Endothelial cell of umbilical vein (primary cell): ENCODE data around the gene TRIM41.
A peak's percentile ranks its signal among the peaks of the same experiment; 100 is the strongest.

Experiments
- EZH2 ChIP-seq: IDR thresholded peaks from 2 replicates; pipeline ENCODE4 v1.6.1; 2012; ENCODE audit warnings: borderline replicate concordance, low read depth, mild to moderate bottlenecking, moderate library complexity, low read length, inconsistent platforms; ENCODE audit not compliant: severe bottlenecking
- JUN ChIP-seq: IDR thresholded peaks from 2 replicates; pipeline ENCODE4 v1.6.1; 2011; ENCODE audit warnings: borderline replicate concordance, low read depth; ENCODE audit not compliant: insufficient read length, insufficient read depth
- MYC ChIP-seq: IDR thresholded peaks from one replicate; pipeline ENCODE4 v1.6.1; 2011; ENCODE audit warnings: mild to moderate bottlenecking, low read depth, low read length
- POLR2A ChIP-seq: IDR thresholded peaks from 2 replicates; pipeline ENCODE4 v1.6.1; 2012; ENCODE audit warnings: low read depth, mild to moderate bottlenecking, control low read depth, low read length
- POLR2AphosphoS5 ChIP-seq: IDR thresholded peaks from 2 replicates; pipeline ENCODE4 v1.6.1; 2012; ENCODE audit warnings: low read depth, mild to moderate bottlenecking, control low read depth, low read length, moderate library complexity; ENCODE audit not compliant: insufficient read depth
- TF ChIP-seq, protein P1 (sequence below), 2 donors: IDR thresholded peaks; 1 replicate in 1 of 2; 2 replicates in 1 of 2; pipeline ENCODE4 v1.5.1; 2011; ENCODE audit warnings: low read length in 2 of 2, mild to moderate bottlenecking in 2 of 2, moderate library complexity in 2 of 2, control low read depth in 1 of 2, inconsistent platforms in 1 of 2, low read depth in 1 of 2; ENCODE audit not compliant: insufficient read depth in 1 of 2; ENCODE audit errors: extremely low read depth in 1 of 2
- TF ChIP-seq, protein P2 (sequence below): IDR thresholded peaks from 2 replicates; pipeline ENCODE4 v1.6.1; 2011; ENCODE audit not compliant: insufficient read depth, insufficient read length

GRCh38 chr5:181188700-181189362 is 34.2 kb upstream of the TRIM41 start:
- TF ChIP-seq, protein P1, sequence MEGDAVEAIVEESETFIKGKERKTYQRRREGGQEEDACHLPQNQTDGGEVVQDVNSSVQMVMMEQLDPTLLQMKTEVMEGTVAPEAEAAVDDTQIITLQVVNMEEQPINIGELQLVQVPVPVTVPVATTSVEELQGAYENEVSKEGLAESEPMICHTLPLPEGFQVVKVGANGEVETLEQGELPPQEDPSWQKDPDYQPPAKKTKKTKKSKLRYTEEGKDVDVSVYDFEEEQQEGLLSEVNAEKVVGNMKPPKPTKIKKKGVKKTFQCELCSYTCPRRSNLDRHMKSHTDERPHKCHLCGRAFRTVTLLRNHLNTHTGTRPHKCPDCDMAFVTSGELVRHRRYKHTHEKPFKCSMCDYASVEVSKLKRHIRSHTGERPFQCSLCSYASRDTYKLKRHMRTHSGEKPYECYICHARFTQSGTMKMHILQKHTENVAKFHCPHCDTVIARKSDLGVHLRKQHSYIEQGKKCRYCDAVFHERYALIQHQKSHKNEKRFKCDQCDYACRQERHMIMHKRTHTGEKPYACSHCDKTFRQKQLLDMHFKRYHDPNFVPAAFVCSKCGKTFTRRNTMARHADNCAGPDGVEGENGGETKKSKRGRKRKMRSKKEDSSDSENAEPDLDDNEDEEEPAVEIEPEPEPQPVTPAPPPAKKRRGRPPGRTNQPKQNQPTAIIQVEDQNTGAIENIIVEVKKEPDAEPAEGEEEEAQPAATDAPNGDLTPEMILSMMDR (IDR thresholded peaks at IDR 0.05; ENCODE audit: extremely low read depth in 1 of 2, insufficient read depth in 1 of 2, low read depth in 1 of 2, low read length in 2 of 2), result no peak
- TF ChIP-seq POLR2AphosphoS5 (peak; percentile 28), EZH2 (no peak), POLR2A (no peak), MYC (no peak), JUN (no peak)
- TF ChIP-seq, protein P2, sequence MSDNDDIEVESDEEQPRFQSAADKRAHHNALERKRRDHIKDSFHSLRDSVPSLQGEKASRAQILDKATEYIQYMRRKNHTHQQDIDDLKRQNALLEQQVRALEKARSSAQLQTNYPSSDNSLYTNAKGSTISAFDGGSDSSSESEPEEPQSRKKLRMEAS, result no peak
